ENCODE measurements around the gene CMYA5. TPM values are rescaled to one million over a fixed set of nuclear protein-coding genes. Genes with fewer than 3 reads are reported as not detected.

Gene CMYA5
- total RNA-seq, 2 donors from 2014 or later, result 2.6 to 3.5 TPM

GRCh38 chr5:79844571-79844970 lies 154.9 kb downstream of the CMYA5 start:
- intact Hi-C loops (cut with DNase I), result no loop called here
- no peak for DNase-seq (ENCODE audit: low spot score)

- intact Hi-C loops (cut with DNase I), result no loop called here
- DNase-seq (ENCODE audit: low spot score), result no peak
Measured at GRCh38 chr5:79845448-79846197, 156.0 kb downstream of the CMYA5 start.

GRCh38 chr5:79846198-79846521 lies 156.5 kb downstream of the CMYA5 start:
- no peak for DNase-seq (ENCODE audit: low spot score)
- intact Hi-C loops (cut with DNase I), result no loop called here

- DNase-seq (ENCODE audit: low spot score), result no peak
- intact Hi-C loops (cut with DNase I), result no loop called here
Measured at GRCh38 chr5:79847561-79847960, 157.9 kb downstream of the CMYA5 start.

- intact Hi-C loops (cut with DNase I), result no loop called here
- no peak for DNase-seq (ENCODE audit: low spot score)
Measured at GRCh38 chr5:79849061-79849460, 159.4 kb downstream of the CMYA5 start.

Other genes starting within 250 kb of the CMYA5 start
- gene HOMER1, start 175.7 kb upstream of the CMYA5 start, total RNA-seq, result 1 to 10 TPM; 6.8 to 7.8 TPM
- 10 to 100 TPM; 60.7 to 66.5 TPM for gene TENT2, start 77.4 kb upstream of the CMYA5 start, total RNA-seq

All from posterior vena cava (tissue), 2 donors.